BE2C (cell line): ENCODE data around the gene RRP1.
"Not testable (repeated sequence)": the region's sequence is repeated elsewhere in the genome, so short reads cannot be mapped to it uniquely, and the experiment has no call there.

Experiments used
- DNase-seq: peaks from one replicate; pipeline ENCODE4 v3.0.0-alpha.2; 2020
- H3K27me3 ChIP-seq: fragments of 250-450 bp; sonication (Bioruptor Pico); 2 replicates; pipeline ENCODE4 v1.5.1; 2020; ENCODE audit warnings: mild to moderate bottlenecking
- H3K36me3 ChIP-seq: fragments of 250-450 bp; sonication (Bioruptor Pico); 2 replicates; pipeline ENCODE4 v1.5.1; 2020; ENCODE audit warnings: mild to moderate bottlenecking
- H3K4me1 ChIP-seq: fragments of 250-450 bp; sonication (Bioruptor Pico); 2 replicates; pipeline ENCODE4 v1.5.1; 2020
- H3K4me3 ChIP-seq: 2 replicates; pipeline ENCODE4 v1.5.1; 2011; ENCODE audit warnings: low read depth, low read length
- H3K9me3 ChIP-seq: fragments of 250-450 bp; sonication (Bioruptor Pico); 2 replicates; pipeline ENCODE4 v1.5.1; 2020
- CTCF ChIP-seq: IDR thresholded peaks from 2 replicates; pipeline ENCODE4 v1.5.1; 2012; ENCODE audit warnings: mild to moderate bottlenecking, low read depth, low read length

RRP1 gene

GRCh38 chr21:43842742-43843141 lies 53.4 kb downstream of the RRP1 start:
- H3K4me3 ChIP-seq, result no peak overlapping the region
- DNase-seq, result no peak
- no peaks in the 10 kb centered on the region for H3K36me3 ChIP-seq
- TF ChIP-seq CTCF, result no peak
- no peaks in the 10 kb centered on the region; the same call in 1 of the 2 replicates for H3K9me3 ChIP-seq
- H3K4me1 ChIP-seq, result no peaks in the 10 kb centered on the region
- 0 out of 2 replicates have a peak, but pooled peaks cover 3% of the 10 kb centered on the region for H3K27me3 ChIP-seq

GRCh38 chr21:43844906-43845305 lies 55.5 kb downstream of the RRP1 start:
- not testable (repeated sequence) for H3K4me3 ChIP-seq, DNase-seq, H3K36me3 ChIP-seq, H3K9me3 ChIP-seq, H3K4me1 ChIP-seq, H3K27me3 ChIP-seq

- H3K4me3 ChIP-seq, result no peak overlapping the region
- H3K36me3 ChIP-seq, result no peaks in the 10 kb centered on the region
- TF ChIP-seq CTCF, result no peak
- H3K9me3 ChIP-seq, result no peaks in the 10 kb centered on the region
- no peaks in the 10 kb centered on the region for H3K27me3 ChIP-seq
- H3K4me1 ChIP-seq, result no peaks in the 10 kb centered on the region
- no peak for DNase-seq
These were observed 56.0 kb downstream of the RRP1 start for GRCh38 chr21:43845386-43845785.

- no peak for TF ChIP-seq CTCF
- no peaks in the 10 kb centered on the region for H3K4me1 ChIP-seq
- H3K9me3 ChIP-seq, result no peaks in the 10 kb centered on the region
- no peaks in the 10 kb centered on the region for H3K27me3 ChIP-seq
- H3K4me3 ChIP-seq, result no peak overlapping the region
- no peaks in the 10 kb centered on the region for H3K36me3 ChIP-seq
- no peak for DNase-seq
These were observed 57.1 kb downstream of the RRP1 start for GRCh38 chr21:43846430-43846829.

GRCh38 chr21:43847301-43847700 lies 57.9 kb downstream of the RRP1 start:
- TF ChIP-seq CTCF, result no peak
- no peaks in the 10 kb centered on the region for H3K36me3 ChIP-seq
- no peak for DNase-seq

GRCh38 chr21:43848771-43849170 lies 59.4 kb downstream of the RRP1 start:
- no peak overlapping the region for H3K4me3 ChIP-seq
- DNase-seq, result no peak
- H3K36me3 ChIP-seq, result no peaks in the 10 kb centered on the region
- H3K4me1 ChIP-seq, result no peaks in the 10 kb centered on the region
- H3K27me3 ChIP-seq, result no peaks in the 10 kb centered on the region
- no peaks in the 10 kb centered on the region for H3K9me3 ChIP-seq
- TF ChIP-seq CTCF, result no peak

More at GRCh38 chr21:43847301-43847700, 57.9 kb downstream of the RRP1 start:
- H3K4me3 ChIP-seq, result no peak overlapping the region
- H3K4me1 ChIP-seq, result no peaks in the 10 kb centered on the region
- H3K27me3 ChIP-seq, result no peaks in the 10 kb centered on the region
- H3K9me3 ChIP-seq, result no peaks in the 10 kb centered on the region
